Measurements from ENCODE around the gene CDK17.

The CDK17 gene

GRCh38 chr12:96427269-96427729, 27.1 kb upstream of the CDK17 start:
- peak overlapping the region; percentile 11 to 53 for H3K27ac ChIP-seq
- H3K4me3 ChIP-seq = peak overlapping the region; percentile 38
- TF ChIP-seq CTCF (IDR thresholded peaks at IDR 0.05) = no peak
- peak; percentile 82 for DNase-seq (ENCODE audit: low spot score)

GRCh38 chr12:96425951-96426350, 25.7 kb upstream of the CDK17 start:
- DNase-seq (ENCODE audit: low spot score) = no peak
- Histone ChIP-seq H3K4me3 (no peak overlapping the region), H3K27ac (no peak overlapping the region)
- no peak for TF ChIP-seq CTCF (IDR thresholded peaks at IDR 0.05)

GRCh38 chr12:96425321-96425720, 25.1 kb upstream of the CDK17 start:
- no peak for TF ChIP-seq CTCF (IDR thresholded peaks at IDR 0.05)
- DNase-seq (ENCODE audit: low spot score) = no peak
- H3K27ac ChIP-seq = no peak overlapping the region
- H3K4me3 ChIP-seq = no peak overlapping the region

- Histone ChIP-seq H3K4me3 (no peak overlapping the region), H3K27ac (no peak overlapping the region)
- no peak for DNase-seq (ENCODE audit: low spot score)
- TF ChIP-seq CTCF (IDR thresholded peaks at IDR 0.05) = no peak
These were observed 24.4 kb upstream of the CDK17 start for GRCh38 chr12:96424601-96425000.

GRCh38 chr12:96422192-96422591, 22.0 kb upstream of the CDK17 start:
- H3K4me3 ChIP-seq = no peak overlapping the region
- no peak for DNase-seq (ENCODE audit: low spot score)
- no peak overlapping the region for H3K27ac ChIP-seq
- no peak for TF ChIP-seq CTCF (IDR thresholded peaks at IDR 0.05)

GRCh38 chr12:96421014-96421413, 20.8 kb upstream of the CDK17 start:
- H3K27ac ChIP-seq = peak overlapping the region in 1 of 2 donors; percentile 16
- peak overlapping the region; percentile 52 for H3K4me3 ChIP-seq
- no peak for DNase-seq (ENCODE audit: low spot score)

More at GRCh38 chr12:96421014-96421413, 20.8 kb upstream of the CDK17 start:
- no peak for TF ChIP-seq CTCF (IDR thresholded peaks at IDR 0.05)

All from coronary artery (tissue), 2 donors.